HEK293 (cell line): Measurements from ENCODE around the gene IGFBPL1.

ENCODE experiments used
- BCL11A ChIP-seq: fragments of 450-650 bp; formaldehyde crosslinking; IDR thresholded peaks from 2 replicates; pipeline ENCODE4 v1.5.1; 2016; ENCODE audit warnings: low read depth, missing biosample characterization, missing genetic modification characterization
- CTCF ChIP-seq: fragments of 450-650 bp; formaldehyde crosslinking; IDR thresholded peaks from 2 replicates; pipeline ENCODE4 v1.5.1; 2016; ENCODE audit warnings: missing biosample characterization, missing genetic modification characterization
- PRDM1 ChIP-seq: fragments of 450-650 bp; formaldehyde crosslinking; IDR thresholded peaks from 2 replicates; pipeline ENCODE4; 2016; ENCODE audit warnings: missing biosample characterization, missing genetic modification characterization
- ZBTB7A ChIP-seq: fragments of 450-650 bp; formaldehyde crosslinking; IDR thresholded peaks from 2 replicates; pipeline ENCODE4 v1.5.1; 2016; ENCODE audit warnings: low read depth, missing biosample characterization, missing genetic modification characterization
- ZNF114 ChIP-seq: fragments of 450-650 bp; formaldehyde crosslinking; IDR thresholded peaks from 2 replicates; pipeline ENCODE4 v1.5.0; 2017; ENCODE audit warnings: missing biosample characterization, missing genetic modification characterization
- ZNF169 ChIP-seq: fragments of 450-650 bp; formaldehyde crosslinking; IDR thresholded peaks from 2 replicates; pipeline ENCODE4 v1.5.1; 2016; ENCODE audit warnings: missing biosample characterization, missing genetic modification characterization
- ZNF214 ChIP-seq: fragments of 450-650 bp; formaldehyde crosslinking; IDR thresholded peaks from 2 replicates; pipeline ENCODE4 v1.5.1; 2017; ENCODE audit warnings: missing biosample characterization, mild to moderate bottlenecking, missing genetic modification characterization, borderline replicate concordance
- ZNF416 ChIP-seq: fragments of 450-650 bp; formaldehyde crosslinking; IDR thresholded peaks from 2 replicates; pipeline ENCODE4 v1.5.1; 2016; ENCODE audit warnings: missing biosample characterization, missing genetic modification characterization
- ZNF558 ChIP-seq: fragments of 450-650 bp; formaldehyde crosslinking; IDR thresholded peaks from 2 replicates; pipeline ENCODE4 v1.5.1; 2016; ENCODE audit warnings: missing biosample characterization, missing genetic modification characterization
- ZNF658 ChIP-seq: fragments of 450-650 bp; formaldehyde crosslinking; IDR thresholded peaks from 2 replicates; pipeline ENCODE4; 2016; ENCODE audit warnings: missing biosample characterization, missing genetic modification characterization
- ZNF707 ChIP-seq: fragments of 450-650 bp; formaldehyde crosslinking; IDR thresholded peaks from 2 replicates; pipeline ENCODE4 v1.5.1; 2016; ENCODE audit warnings: missing biosample characterization, missing genetic modification characterization
- ZNF776 ChIP-seq: fragments of 450-650 bp; formaldehyde crosslinking; IDR thresholded peaks from 2 replicates; pipeline ENCODE4 v1.5.0; 2017; ENCODE audit warnings: missing biosample characterization, missing genetic modification characterization, borderline replicate concordance
- TF ChIP-seq, protein P1 (sequence below): fragments of 450-650 bp; formaldehyde crosslinking; IDR thresholded peaks from 2 replicates; pipeline ENCODE4 v1.5.1; 2017; ENCODE audit warnings: missing biosample characterization, missing genetic modification characterization

DNA sequence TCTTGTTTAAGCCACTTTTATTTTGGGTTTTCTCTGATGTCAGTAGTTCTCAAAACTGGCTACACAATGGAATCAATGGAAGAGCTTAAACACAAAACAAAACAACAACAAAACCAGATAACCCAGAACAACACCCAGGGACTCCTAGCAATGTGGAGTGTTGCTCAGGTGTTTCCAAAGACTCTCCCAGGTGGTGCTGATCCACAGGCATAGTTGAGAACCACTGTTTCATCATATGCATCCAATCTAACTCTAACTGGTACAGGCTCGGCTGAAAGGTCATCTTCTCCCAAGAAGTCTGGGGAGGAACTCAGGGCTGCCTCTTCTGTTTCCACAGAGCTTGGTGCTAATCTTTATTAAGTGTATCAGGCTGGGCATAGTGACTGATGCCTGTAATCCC, 37.2 kb downstream of the IGFBPL1 start:
- no peak for TF ChIP-seq ZNF114 (tag by site-specific recombination)
- no peak for TF ChIP-seq ZNF416 (tag by site-specific recombination)
- no peak for TF ChIP-seq ZNF658 (tag by site-specific recombination)
- TF ChIP-seq PRDM1 (tag by site-specific recombination) = no peak
- no peak for TF ChIP-seq ZNF707
- TF ChIP-seq ZNF558 (tag by site-specific recombination) = no peak
- no peak for TF ChIP-seq CTCF (tag by site-specific recombination)
- TF ChIP-seq ZNF776 = no peak
- no peak for TF ChIP-seq ZNF169 (tag by site-specific recombination)
- TF ChIP-seq BCL11A (tag by site-specific recombination) = no peak
- TF ChIP-seq ZNF214 (tag by site-specific recombination) = no peak
- TF ChIP-seq, protein P1, sequence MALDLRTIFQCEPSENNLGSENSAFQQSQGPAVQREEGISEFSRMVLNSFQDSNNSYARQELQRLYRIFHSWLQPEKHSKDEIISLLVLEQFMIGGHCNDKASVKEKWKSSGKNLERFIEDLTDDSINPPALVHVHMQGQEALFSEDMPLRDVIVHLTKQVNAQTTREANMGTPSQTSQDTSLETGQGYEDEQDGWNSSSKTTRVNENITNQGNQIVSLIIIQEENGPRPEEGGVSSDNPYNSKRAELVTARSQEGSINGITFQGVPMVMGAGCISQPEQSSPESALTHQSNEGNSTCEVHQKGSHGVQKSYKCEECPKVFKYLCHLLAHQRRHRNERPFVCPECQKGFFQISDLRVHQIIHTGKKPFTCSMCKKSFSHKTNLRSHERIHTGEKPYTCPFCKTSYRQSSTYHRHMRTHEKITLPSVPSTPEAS = no peak
- TF ChIP-seq ZBTB7A (tag by site-specific recombination) = no peak
